LNCaP clone FGC (cell line): Measurements from ENCODE around the gene PHC2.
"Not testable (repeated sequence)": the region's sequence is repeated elsewhere in the genome, so short reads cannot be mapped to it uniquely, and the experiment has no call there.

Experiments
- DNase-seq: peaks from one replicate; pipeline ENCODE4 v3.0.0-alpha.2; 2011; ENCODE audit warnings: low read depth
- H3K4me3 ChIP-seq: 2 replicates; pipeline ENCODE4 v1.5.1; 2011; ENCODE audit warnings: mild to moderate bottlenecking, low read depth, low read length, control low read depth
- TF ChIP-seq, protein P1 (sequence below): IDR thresholded peaks from 2 replicates; pipeline ENCODE4 v1.5.1; 2012; ENCODE audit warnings: mild to moderate bottlenecking; ENCODE audit not compliant: control insufficient read depth, insufficient read depth; ENCODE audit errors: extremely low read depth

PHC2 gene

GRCh38 chr1:33292726-33293340, 138.1 kb downstream of the PHC2 start:
- TF ChIP-seq, protein P1, sequence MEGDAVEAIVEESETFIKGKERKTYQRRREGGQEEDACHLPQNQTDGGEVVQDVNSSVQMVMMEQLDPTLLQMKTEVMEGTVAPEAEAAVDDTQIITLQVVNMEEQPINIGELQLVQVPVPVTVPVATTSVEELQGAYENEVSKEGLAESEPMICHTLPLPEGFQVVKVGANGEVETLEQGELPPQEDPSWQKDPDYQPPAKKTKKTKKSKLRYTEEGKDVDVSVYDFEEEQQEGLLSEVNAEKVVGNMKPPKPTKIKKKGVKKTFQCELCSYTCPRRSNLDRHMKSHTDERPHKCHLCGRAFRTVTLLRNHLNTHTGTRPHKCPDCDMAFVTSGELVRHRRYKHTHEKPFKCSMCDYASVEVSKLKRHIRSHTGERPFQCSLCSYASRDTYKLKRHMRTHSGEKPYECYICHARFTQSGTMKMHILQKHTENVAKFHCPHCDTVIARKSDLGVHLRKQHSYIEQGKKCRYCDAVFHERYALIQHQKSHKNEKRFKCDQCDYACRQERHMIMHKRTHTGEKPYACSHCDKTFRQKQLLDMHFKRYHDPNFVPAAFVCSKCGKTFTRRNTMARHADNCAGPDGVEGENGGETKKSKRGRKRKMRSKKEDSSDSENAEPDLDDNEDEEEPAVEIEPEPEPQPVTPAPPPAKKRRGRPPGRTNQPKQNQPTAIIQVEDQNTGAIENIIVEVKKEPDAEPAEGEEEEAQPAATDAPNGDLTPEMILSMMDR = no peak
- no peak overlapping the region for H3K4me3 ChIP-seq
- DNase-seq = no peak

GRCh38 chr1:33290615-33291014, 140.3 kb downstream of the PHC2 start:
- H3K4me3 ChIP-seq, DNase-seq: not testable (repeated sequence)

- DNase-seq = no peak
- TF ChIP-seq, protein P1 = no peak
- no peak overlapping the region for H3K4me3 ChIP-seq
These were observed 141.1 kb downstream of the PHC2 start for GRCh38 chr1:33289858-33290154.

DNA sequence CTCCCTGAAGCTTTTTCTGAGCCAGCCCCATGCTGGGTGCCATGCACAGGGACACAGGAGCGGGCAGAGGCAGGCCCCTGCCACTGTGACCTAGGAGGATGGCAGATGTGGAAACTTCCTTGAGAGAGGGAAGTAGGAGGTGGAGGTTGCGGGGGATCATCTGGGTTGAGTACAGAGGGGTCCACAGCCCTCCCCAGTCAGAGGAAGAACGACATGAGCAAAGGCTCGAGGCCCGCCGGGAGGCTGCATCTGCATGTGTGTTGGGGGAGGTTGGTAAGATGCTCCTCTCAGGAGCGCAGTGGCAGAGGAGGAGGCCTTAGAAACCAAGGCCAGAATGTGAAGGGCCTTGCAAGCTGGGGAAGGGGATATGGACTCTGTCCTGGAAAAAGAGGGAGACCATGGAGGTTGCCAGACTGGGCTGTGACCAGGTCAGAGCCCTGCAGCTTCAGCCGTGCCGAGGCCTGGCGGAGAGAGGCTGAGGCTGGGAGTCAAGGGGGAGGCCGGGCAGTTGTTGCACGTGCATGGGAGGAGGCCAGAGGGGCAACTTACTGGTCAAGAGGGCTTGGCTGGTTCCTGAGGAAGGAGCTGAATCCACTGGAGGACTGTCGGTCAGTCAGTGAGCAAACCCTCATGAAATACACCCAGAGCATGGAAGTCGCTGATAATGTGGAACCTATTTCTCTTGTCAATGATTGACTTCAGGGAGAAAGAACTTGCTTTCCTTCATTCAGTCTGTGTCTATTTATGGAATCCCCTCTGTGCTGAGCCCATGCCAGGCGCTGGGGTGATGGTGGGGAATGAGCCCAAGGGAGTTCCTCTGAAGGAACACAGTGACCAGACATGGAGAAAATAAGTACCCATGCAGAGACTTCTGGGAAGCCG, 141.7 kb downstream of the PHC2 start:
- no peak for DNase-seq
- TF ChIP-seq, protein P1 = no peak
- H3K4me3 ChIP-seq = no peak overlapping the region

- H3K4me3 ChIP-seq = no peak overlapping the region
- DNase-seq = no peak
- TF ChIP-seq, protein P1 = no peak
These were observed 143.6 kb downstream of the PHC2 start for GRCh38 chr1:33287317-33287716.

DNA sequence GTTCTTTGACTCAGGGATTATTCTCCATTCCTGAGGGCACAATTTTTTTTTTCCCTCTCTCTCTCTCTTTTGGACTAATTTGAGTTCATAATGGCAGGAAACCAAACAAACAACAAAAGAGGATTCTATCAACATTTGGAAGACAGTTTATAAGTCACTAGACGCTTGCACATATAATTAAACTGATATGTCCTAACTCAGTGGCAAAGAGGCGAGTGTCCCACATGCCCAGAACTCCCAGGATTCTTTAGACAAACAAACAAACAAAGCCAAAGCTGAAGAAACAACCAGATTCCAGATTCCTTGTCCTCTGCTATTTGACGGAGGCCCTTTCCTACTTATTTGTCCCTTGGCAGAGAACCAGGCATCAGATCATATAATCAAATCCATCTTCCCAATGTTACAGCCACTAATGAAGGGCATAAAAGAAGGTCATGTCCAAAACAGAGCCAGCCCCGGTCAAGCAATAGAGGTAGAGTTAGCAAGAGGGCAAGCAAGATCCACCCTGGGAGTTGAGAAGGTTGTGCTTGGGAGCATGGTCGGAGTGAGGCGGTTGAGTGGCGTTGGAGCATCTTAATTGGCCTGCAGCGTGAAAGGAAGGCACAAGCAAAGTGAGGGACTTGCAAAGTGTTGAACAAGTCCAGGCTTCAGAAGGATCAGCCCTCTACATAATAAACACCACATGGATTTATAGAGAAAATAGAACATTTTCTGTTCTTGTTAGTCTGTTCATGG, 144.3 kb downstream of the PHC2 start:
- H3K4me3 ChIP-seq = no peak overlapping the region
- DNase-seq = no peak
- TF ChIP-seq, protein P1 = no peak

DNA sequence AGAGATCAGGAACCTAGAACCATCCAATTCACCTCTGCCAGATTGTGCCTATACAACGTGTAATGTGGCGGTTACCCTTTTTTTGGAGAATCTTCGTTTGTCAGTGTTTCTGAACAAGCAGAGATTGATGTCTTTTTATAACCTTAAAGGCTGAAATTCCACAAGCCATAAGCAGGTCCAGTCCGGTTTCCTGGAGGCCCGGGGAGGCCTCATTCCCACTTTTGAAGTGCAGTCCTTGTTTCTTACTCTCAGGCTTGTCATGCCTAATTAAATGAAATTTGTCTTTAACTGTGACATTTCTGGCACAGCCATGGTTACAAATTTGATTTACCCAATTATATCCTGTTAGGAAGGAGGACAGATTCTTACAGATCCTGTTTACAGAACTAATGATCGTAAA, 146.8 kb downstream of the PHC2 start:
- no peak overlapping the region for H3K4me3 ChIP-seq
- TF ChIP-seq, protein P1 = no peak
- no peak for DNase-seq
